Fibroblast of skin of right quadriceps (primary cell): Measurements from ENCODE around the gene HLA-DMA.
A peak's percentile ranks its signal among the peaks of the same experiment; 100 is the strongest.

Source experiments
- DNase-seq: peaks from one replicate; pipeline ENCODE4 v3.0.0-alpha.2; 2013

HLA-DMA gene

DNA sequence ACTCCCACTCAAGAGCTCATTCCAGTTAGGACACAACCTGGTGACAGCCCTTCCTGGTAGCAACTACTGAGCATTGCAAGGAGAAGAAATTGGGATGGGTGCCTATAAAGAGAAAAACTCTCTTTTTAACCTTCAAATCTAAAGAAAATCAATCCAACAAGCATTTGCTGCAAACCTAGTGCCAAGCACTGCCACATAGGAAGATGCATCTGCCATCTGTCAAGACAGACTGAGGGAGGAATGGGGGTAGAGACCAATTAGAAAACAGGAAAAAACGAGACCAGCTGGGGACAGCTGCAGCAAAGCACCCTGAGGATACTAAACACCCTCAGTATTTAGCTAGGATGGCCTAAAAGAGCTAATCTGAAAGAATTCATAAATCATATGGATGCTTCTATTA is 39.9 kb downstream of the HLA-DMA start:
- DNase-seq, result no peak

DNA sequence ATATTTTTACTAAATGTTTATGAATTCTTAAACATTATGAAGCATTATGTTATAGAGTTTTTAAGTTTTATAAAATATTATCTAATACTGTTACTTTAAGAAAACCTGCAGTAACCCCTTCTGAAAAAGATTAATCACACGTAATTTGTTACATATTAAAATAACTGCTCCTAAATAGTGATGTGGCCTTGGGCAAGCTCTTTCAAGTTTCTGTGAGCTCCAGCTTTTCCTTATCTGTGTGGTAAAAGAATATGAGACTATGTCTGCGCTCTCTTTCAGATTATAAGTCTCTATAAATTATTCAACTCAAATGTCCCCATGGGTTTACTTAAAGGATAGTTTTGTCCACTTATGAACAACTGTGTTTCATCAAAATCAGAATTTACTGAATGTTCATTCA is 44.0 kb downstream of the HLA-DMA start:
- DNase-seq, result no peak

DNA sequence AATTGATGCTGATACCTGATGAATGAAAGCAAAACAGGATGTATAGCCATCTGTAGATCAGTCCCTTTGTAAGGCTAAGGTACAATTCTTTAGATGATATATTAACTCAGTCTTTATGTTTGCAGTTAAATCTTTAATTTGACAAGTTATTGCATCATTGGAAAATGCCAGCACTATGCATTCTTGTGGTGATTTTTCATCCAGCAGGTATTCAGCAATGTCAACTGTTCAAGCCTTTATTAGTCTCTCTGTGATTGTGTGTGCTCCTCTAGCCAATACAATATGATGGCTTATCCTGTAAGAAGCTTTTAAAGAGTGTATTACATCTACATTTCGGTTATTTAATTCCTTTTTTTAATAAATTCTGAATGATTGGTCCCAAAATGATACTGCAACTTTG is 46.4 kb downstream of the HLA-DMA start:
- peak; percentile 76 for DNase-seq

DNA sequence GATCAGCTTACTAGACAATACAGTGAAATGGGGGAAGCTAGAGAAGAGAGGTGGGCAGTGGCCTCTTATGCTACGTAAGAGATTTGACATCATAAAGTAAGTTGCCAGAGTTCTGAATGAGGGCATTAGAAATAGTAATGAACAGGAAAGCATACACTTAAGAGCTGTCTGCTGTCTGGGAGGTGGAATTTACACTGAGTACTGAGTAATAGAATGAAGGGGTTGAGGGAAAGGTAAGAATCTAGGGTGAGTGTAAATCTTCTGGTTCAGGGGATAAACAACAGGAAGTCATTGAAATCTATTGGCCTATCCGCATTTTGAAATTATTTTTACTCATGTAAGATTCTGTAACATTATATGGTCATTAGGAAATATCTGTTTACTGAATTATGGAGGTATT is 47.8 kb downstream of the HLA-DMA start:
- no peak for DNase-seq

DNA sequence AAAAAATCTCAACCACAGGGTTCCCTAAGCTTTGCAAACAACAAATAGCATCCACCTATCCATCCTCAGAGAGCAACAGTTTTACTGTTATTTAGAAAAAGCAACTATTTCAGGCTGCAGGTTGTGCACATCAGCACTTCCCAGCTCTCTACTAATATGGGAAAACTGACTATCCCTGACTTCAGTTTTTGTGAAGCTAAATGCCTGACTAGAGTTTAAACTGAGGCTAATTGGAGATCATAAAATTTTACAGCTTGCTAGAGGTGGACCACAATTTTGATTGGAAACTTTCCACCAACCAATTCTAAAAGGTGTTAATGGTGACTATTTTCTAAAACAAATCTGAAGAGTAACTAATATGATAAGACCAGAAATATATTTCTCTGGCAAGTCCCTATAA is 48.9 kb downstream of the HLA-DMA start:
- DNase-seq, result no peak
